GM12878 (cell line): Measurements from ENCODE around the gene ACAT2. TPM values are rescaled to one million over a fixed set of nuclear protein-coding genes. Genes with fewer than 3 reads are reported as not detected.

ENCODE experiments used
- ATAC-seq: fragments of 200-7000 bp; cut with Tn5 transposase; 3 replicates; pipeline ENCODE4 v1.9.1; 2020; ENCODE audit warnings: mild to moderate bottlenecking, moderate library complexity
- BruUV-seq: library from RNA; stranded (reverse); fragments of 400-500 nt; replicated peaks from 2 replicates; lab custom pipeline; 2021; lab: Mats Ljungman, UMichigan
- CTCF ChIA-PET: fragments of 300-600 bp; sonication (Branson Sonifier 250); formaldehyde crosslinking; extraction: SDS; loops from one replicate; lab custom pipeline; 2021; ENCODE audit warnings: inconsistent platforms; lab: Yijun Ruan, JAX
- POLR2A ChIA-PET: fragments of 350-600 bp; formaldehyde crosslinking; extraction: SDS; loops from one replicate; lab custom pipeline; 2021; ENCODE audit warnings: inconsistent platforms; lab: Charles Lee
- RAD21 ChIA-PET: fragments of 300-600 bp; sonication (Branson Sonifier 250); formaldehyde crosslinking; loops from one replicate; lab custom pipeline; 2023; ENCODE audit warnings: antibody characterized with exemption; ENCODE audit not compliant: unreplicated experiment; lab: Charles Lee
- SMC1A ChIA-PET: fragments of 300-600 bp; sonication (Branson Sonifier 250); formaldehyde crosslinking; loops from one replicate; lab custom pipeline; 2023; ENCODE audit not compliant: unreplicated experiment, uncharacterized antibody; lab: Charles Lee
- DNase-seq: peaks from one replicate; pipeline ENCODE4 v3.0.0-alpha.2; 2011; ENCODE audit warnings: low read depth, low spot score
- FAIRE-seq: peaks from 3 replicates; lab custom pipeline; 2011; peaks lifted over from hg19 to GRCh38; lab: Jason Lieb, UNC
- H2AFZ ChIP-seq: 2 replicates; pipeline ENCODE4 v1.6.0; 2011; ENCODE audit warnings: low read depth, low read length, control low read depth; ENCODE audit not compliant: control insufficient read depth
- H3K27ac ChIP-seq: 2 replicates; pipeline ENCODE4 v1.5.1; 2011; ENCODE audit warnings: control low read depth; ENCODE audit not compliant: control insufficient read depth, insufficient read depth
- H3K27me3 ChIP-seq, 2 experiments: replicated peaks in 1 of 2; 2 replicates each; pipeline versions ENCODE4 v1.6.0 to v1.6.1; 2011; ENCODE audit warnings: low read length in 1 of 2; ENCODE audit not compliant: control insufficient read depth in 2 of 2, insufficient read depth in 2 of 2
- H3K36me3 ChIP-seq, 2 experiments: 2 replicates each; pipeline ENCODE4 v1.5.1; 2011; ENCODE audit warnings: low read length in 1 of 2; ENCODE audit not compliant: control insufficient read depth in 2 of 2, insufficient read depth in 2 of 2
- H3K4me1 ChIP-seq: 2 replicates; pipeline ENCODE4 v1.6.1; 2011; ENCODE audit warnings: mild to moderate bottlenecking, low read length, moderate library complexity, mixed read lengths; ENCODE audit not compliant: control insufficient read depth, insufficient read depth
- H3K4me2 ChIP-seq: 2 replicates; pipeline ENCODE4 v1.6.0; 2011; ENCODE audit warnings: control low read depth; ENCODE audit not compliant: control insufficient read depth, insufficient read depth
- H3K4me3 ChIP-seq: fragments of 200-600 bp; sonication (generic); 2 replicates; pipeline ENCODE4 v1.5.1; 2016
- H3K79me2 ChIP-seq: 2 replicates; pipeline ENCODE4 v1.6.0; 2011; ENCODE audit warnings: low read length; ENCODE audit not compliant: control insufficient read depth, insufficient read depth
- H3K9ac ChIP-seq: 2 replicates; pipeline ENCODE4 v1.8.0; 2011; ENCODE audit warnings: low read length, control low read depth, mixed read lengths; ENCODE audit not compliant: control insufficient read depth, insufficient read depth
- H3K9me3 ChIP-seq: replicated peaks from 3 replicates; pipeline ENCODE4 v1.5.1; 2011; ENCODE audit warnings: mild to moderate bottlenecking, low read length; ENCODE audit not compliant: control insufficient read depth, insufficient read depth
- H4K20me1 ChIP-seq: 2 replicates; pipeline ENCODE4 v1.6.0; 2011; ENCODE audit not compliant: control insufficient read depth, insufficient read depth
- ETV6 ChIP-seq, 2 experiments: fragments of 450-650 bp in 1 of 2; IDR thresholded peaks in 1 of 2; conservative IDR thresholded peaks in 1 of 2; 2 replicates each; pipeline ENCODE4 v1.6.1; 2014; ENCODE audit warnings: antibody characterized with exemption in 1 of 2, borderline replicate concordance in 1 of 2, low read depth in 1 of 2, mild to moderate bottlenecking in 1 of 2, moderate library complexity in 1 of 2
- NFYB ChIP-seq: IDR thresholded peaks from 2 replicates; pipeline ENCODE4 v1.6.1; 2011; ENCODE audit warnings: low read depth, mild to moderate bottlenecking, low read length, improper control_type of control experiment, moderate library complexity; ENCODE audit not compliant: insufficient read depth
- SUPT20H ChIP-seq: IDR thresholded peaks from 2 replicates; pipeline ENCODE4 v1.6.1; 2011; ENCODE audit warnings: low read depth, mild to moderate bottlenecking, low read length, moderate library complexity, borderline replicate concordance; ENCODE audit not compliant: control insufficient read depth
- SUZ12 ChIP-seq: fragments of 200-600 bp; sonication (generic); IDR thresholded peaks from one replicate; pipeline ENCODE4 v1.6.1; 2018; ENCODE audit warnings: antibody characterized with exemption, mild to moderate bottlenecking; ENCODE audit not compliant: unreplicated experiment
- TCF12 ChIP-seq: IDR thresholded peaks from 2 replicates; pipeline ENCODE4 v1.6.1; 2011; ENCODE audit warnings: low read depth, mild to moderate bottlenecking, low read length
- WGBS: methylation state at CpG from one replicate; pipeline ENCODE4 v1.1.6; 2016; ENCODE audit warnings: low lambda C conversion rate; ENCODE audit not compliant: insufficient replicate concordance, insufficient coverage; ENCODE audit errors: missing lambda C conversion rate; 5-methylcytosine and 5-hydroxymethylcytosine counted together
- in situ Hi-C: fragments of 300-500 bp; cut with MboI; formaldehyde crosslinking; loops from 9 replicates; pipeline ENCODE4 v1.14.3; 2018; ENCODE audit warnings: mixed read lengths
- intact Hi-C: fragments of 100-400 bp; cut with micrococcal nuclease; formaldehyde crosslinking; loops from one replicate; pipeline ENCODE4 v1.14.2; 2022; ENCODE audit not compliant: unreplicated experiment
- polyA plus RNA-seq, 11 experiments: library from polyadenylated mRNA; depleted of rRNA in 4 of 11; unstranded in 6 of 11; stranded (reverse) in 5 of 11; fragments of >200 nt; fragmentation: Nextera tagmentation in 4 of 11; fragmentation: Illumina TruSeq in 1 of 11; extraction: Ambion mirVana in 4 of 11; extraction: Trizol in 1 of 11; gene quantifications; 1 replicate in 1 of 11; 2 replicates in 10 of 11; pipeline versions ENCODE4 v1.2.1 to v1.2.3, GENCODE V29; 2011 to 2016; ENCODE audit warnings: inconsistent platforms in 2 of 11, missing spikeins in 2 of 11, low read depth in 1 of 11
- total RNA-seq, 4 experiments: library from RNA; depleted of rRNA in 3 of 4; stranded (reverse); fragments of >200 nt in 3 of 4; fragmentation: Illumina TruSeq in 1 of 4; extraction: Trizol in 1 of 4; gene quantifications; 2 replicates each; pipeline versions ENCODE4 v1.2.1 to v1.2.3, GENCODE V29; 2013 to 2021
- TF ChIP-seq, protein P1 (sequence below): IDR thresholded peaks from 2 replicates; pipeline ENCODE4 v1.6.1; 2011; ENCODE audit warnings: borderline replicate concordance, low read depth, mild to moderate bottlenecking, moderate library complexity, mixed read lengths, low read length; ENCODE audit not compliant: insufficient read depth; ENCODE audit errors: extremely low read length
- TF ChIP-seq, protein P2 (sequence below): IDR thresholded peaks from 2 replicates; pipeline ENCODE4 v1.6.1; 2011; ENCODE audit warnings: borderline replicate concordance, low read depth, mild to moderate bottlenecking, moderate library complexity, low read length; ENCODE audit not compliant: insufficient read depth, poor library complexity, severe bottlenecking

The ACAT2 gene
- total and polyA plus RNA-seq, 10 of the 15 experiments (the other 5 are each of a cell fraction or from before 2014, with no cell fraction given): 87.9 to 257 (median 132) TPM

DNA sequence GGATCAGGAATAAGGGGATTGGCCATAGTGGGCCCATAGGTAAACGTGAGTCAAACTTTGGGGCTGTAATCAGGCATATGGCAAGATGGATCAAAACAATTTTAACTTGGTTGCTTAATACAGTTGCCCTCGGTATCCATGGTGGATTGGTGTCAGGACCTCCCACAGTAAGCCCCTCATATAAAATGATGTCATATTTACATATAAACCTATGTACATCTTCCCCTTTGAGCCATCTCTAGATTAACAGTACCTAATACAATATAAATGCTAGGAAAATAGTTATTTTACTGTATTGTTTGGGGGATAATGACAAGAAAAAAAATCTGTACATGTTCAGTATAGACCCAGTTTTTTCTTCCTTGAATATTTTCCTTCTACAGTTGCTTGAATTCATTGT lies 7.4 kb upstream of the ACAT2 start:
- Histone ChIP-seq H3K27me3 (no peaks in the 10 kb centered on the region), H3K27ac (no peak overlapping the region), H3K4me1 (no peaks in the 10 kb centered on the region), H2AFZ (no peak overlapping the region), H3K9me3 (no peaks in the 10 kb centered on the region), H3K79me2 (no peaks in the 10 kb centered on the region), H3K4me3 (no peak overlapping the region), H3K9ac (no peak overlapping the region), H3K4me2 (no peak overlapping the region), H3K36me3 (peaks cover 12 to 33% of the 10 kb centered on the region in 2 experiments), H4K20me1 (no peaks in the 10 kb centered on the region)
- ChIA-PET SMC1A (no interaction called here), POLR2A (no interaction called here), RAD21 (no interaction called here), CTCF (interaction anchor here (1.6 kb wide), 1 partner anchor 24 kb away, joined by 3 read pairs; no protein-coding TSS in a partner anchor)
- WGBS: 91% methylated on average over 2 of the region's 2 CpGs
- intact Hi-C loops (no loop called here), in situ Hi-C loops (no loop called here)
- FAIRE-seq (no peak), ATAC-seq (no peak), DNase-seq (no peak)
- TF ChIP-seq NFYB (no peak), SUZ12 (no peak), TCF12 (no peak), SUPT20H (no peak), ETV6 (conservative IDR thresholded peaks at IDR 0.05 in 1 of 2, IDR thresholded peaks at IDR 0.05 in 1 of 2; ENCODE audit: borderline replicate concordance in 1 of 2, low read depth in 1 of 2) (no peak)
- TF ChIP-seq, protein P1, sequence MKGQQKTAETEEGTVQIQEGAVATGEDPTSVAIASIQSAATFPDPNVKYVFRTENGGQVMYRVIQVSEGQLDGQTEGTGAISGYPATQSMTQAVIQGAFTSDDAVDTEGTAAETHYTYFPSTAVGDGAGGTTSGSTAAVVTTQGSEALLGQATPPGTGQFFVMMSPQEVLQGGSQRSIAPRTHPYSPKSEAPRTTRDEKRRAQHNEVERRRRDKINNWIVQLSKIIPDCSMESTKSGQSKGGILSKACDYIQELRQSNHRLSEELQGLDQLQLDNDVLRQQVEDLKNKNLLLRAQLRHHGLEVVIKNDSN: no peak
- TF ChIP-seq, protein P2, sequence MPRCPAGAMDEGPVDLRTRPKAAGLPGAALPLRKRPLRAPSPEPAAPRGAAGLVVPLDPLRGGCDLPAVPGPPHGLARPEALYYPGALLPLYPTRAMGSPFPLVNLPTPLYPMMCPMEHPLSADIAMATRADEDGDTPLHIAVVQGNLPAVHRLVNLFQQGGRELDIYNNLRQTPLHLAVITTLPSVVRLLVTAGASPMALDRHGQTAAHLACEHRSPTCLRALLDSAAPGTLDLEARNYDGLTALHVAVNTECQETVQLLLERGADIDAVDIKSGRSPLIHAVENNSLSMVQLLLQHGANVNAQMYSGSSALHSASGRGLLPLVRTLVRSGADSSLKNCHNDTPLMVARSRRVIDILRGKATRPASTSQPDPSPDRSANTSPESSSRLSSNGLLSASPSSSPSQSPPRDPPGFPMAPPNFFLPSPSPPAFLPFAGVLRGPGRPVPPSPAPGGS: no peak
- BruUV-seq: no TSS peak
